Measurements from ENCODE around the gene PIP5KL1. TPM values are rescaled to one million over a fixed set of nuclear protein-coding genes. Genes with fewer than 3 reads are reported as not detected.
A peak's percentile ranks its signal among the peaks of the same experiment; 100 is the strongest.

The PIP5KL1 gene
- total RNA-seq, 1 donor from 2014 or later = not detected

DNA sequence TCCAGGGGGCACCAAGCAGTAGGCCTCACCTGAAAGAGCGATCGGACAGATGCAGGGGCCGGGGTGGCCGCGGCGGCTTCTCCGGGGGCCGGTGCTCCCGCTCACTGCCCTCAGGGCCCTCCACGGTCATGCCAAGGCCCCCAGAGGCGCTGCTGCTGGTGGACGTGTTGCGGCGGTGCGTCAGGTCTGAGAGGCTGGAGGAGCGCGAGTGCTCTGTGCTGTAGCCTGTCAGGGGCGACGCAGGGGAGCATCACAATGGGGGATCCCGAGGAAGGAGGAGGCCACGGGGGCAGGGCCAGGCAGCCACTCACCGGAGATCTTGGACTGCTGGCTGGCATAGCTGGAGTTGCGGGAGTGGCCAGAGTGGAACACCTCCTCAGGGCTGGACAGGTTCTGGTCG, 14.8 kb upstream of the PIP5KL1 start:
- Histone ChIP-seq H3K4me1 (peaks cover 0 to 4% of the 10 kb centered on the region in 2 donors), H3K27me3 (no peaks in the 10 kb centered on the region), H3K36me3 (peaks cover 15 to 25% of the 10 kb centered on the region in 2 donors), H3K27ac (no peak overlapping the region), H3K9me3 (no peaks in the 10 kb centered on the region), H3K4me3 (no peak overlapping the region)
- intact Hi-C loops (cut with DNase I) = loop anchor here (2.0 kb wide), 1 partner anchor 171 kb away; no protein-coding TSS in a partner anchor
- TF ChIP-seq, protein P1, sequence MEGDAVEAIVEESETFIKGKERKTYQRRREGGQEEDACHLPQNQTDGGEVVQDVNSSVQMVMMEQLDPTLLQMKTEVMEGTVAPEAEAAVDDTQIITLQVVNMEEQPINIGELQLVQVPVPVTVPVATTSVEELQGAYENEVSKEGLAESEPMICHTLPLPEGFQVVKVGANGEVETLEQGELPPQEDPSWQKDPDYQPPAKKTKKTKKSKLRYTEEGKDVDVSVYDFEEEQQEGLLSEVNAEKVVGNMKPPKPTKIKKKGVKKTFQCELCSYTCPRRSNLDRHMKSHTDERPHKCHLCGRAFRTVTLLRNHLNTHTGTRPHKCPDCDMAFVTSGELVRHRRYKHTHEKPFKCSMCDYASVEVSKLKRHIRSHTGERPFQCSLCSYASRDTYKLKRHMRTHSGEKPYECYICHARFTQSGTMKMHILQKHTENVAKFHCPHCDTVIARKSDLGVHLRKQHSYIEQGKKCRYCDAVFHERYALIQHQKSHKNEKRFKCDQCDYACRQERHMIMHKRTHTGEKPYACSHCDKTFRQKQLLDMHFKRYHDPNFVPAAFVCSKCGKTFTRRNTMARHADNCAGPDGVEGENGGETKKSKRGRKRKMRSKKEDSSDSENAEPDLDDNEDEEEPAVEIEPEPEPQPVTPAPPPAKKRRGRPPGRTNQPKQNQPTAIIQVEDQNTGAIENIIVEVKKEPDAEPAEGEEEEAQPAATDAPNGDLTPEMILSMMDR (IDR thresholded peaks at IDR 0.05) = no peak
- no peak for DNase-seq (ENCODE audit: low spot score in 2 of 2)

DNA sequence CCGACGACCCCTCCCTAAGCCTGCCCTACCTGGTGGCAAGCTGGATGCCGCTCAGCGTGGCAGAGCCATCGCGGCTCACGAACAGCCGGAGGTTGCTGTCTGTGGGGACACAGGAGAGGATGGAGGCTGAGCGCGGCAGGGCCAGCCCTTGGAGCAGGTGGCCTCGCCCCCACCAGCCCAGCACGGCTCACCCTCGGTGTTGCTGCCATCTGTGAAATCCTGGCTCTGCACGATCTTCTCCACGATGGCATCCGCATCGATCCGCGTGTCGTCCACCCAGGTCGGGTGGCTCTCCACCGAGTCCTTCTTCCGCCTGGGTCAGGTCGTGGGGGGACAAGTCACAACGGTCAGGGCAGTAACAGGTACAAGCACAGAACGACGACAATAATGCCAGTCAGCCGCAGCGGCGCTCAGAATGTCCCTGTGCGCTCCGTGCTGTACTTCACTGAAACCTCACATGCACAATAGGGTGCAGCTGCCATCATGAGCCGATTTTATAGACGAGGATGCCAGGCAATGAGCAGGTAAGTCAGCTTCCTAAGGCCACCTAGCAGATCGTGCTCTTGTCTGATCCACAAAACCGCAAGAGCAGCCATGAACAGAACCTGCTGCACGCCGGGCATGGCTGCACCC, 14.1 kb upstream of the PIP5KL1 start:
- Histone ChIP-seq H3K36me3 (peaks cover 15 to 25% of the 10 kb centered on the region in 2 donors), H3K9me3 (no peaks in the 10 kb centered on the region), H3K4me1 (peaks cover 0 to 4% of the 10 kb centered on the region in 2 donors), H3K4me3 (no peak overlapping the region), H3K27me3 (no peaks in the 10 kb centered on the region), H3K27ac (no peak overlapping the region)
- TF ChIP-seq, protein P1 (IDR thresholded peaks at IDR 0.05) = no peak
- intact Hi-C loops (cut with DNase I) = loop anchor here (2.0 kb wide), 1 partner anchor 172 kb away; no protein-coding TSS in a partner anchor
- no peak for DNase-seq (ENCODE audit: low spot score in 2 of 2)

DNA sequence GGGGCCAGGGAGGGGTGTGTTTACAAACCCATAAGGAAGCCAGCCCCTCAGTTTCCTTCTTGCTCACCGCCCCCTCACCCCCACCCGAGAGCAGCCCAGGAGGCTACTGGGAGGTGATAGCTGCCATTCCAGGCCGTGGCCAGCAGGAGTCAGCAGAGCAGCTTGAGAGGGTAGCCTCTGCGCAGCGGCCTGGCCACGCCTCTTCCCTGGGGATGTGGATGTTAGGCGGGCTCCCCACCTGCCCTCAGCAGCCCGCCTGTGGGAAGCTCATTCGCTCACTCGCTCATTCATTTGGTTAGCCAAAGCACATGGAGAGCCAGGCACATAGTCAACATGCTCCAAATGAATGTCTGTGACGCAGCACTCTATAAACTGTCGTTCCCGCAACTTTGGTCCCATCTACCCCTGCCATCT, 13.2 kb upstream of the PIP5KL1 start:
- Histone ChIP-seq H3K27me3 (no peaks in the 10 kb centered on the region), H3K9me3 (no peaks in the 10 kb centered on the region), H3K27ac (no peak overlapping the region), H3K4me1 (peaks cover 0 to 4% of the 10 kb centered on the region in 2 donors), H3K36me3 (peaks cover 15 to 25% of the 10 kb centered on the region in 2 donors), H3K4me3 (no peak overlapping the region)
- peak in 1 of 2 donors; percentile 90 for DNase-seq (ENCODE audit: low spot score in 2 of 2)
- TF ChIP-seq, protein P1 (IDR thresholded peaks at IDR 0.05) = peak; percentile 91 to 97 (median 96)
- intact Hi-C loops (cut with DNase I) = loop anchor here (1.0 to 2.0 kb wide), 4 partner anchors 19 to 173 kb away; partner anchors contain the start of gene EEIG1

DNA sequence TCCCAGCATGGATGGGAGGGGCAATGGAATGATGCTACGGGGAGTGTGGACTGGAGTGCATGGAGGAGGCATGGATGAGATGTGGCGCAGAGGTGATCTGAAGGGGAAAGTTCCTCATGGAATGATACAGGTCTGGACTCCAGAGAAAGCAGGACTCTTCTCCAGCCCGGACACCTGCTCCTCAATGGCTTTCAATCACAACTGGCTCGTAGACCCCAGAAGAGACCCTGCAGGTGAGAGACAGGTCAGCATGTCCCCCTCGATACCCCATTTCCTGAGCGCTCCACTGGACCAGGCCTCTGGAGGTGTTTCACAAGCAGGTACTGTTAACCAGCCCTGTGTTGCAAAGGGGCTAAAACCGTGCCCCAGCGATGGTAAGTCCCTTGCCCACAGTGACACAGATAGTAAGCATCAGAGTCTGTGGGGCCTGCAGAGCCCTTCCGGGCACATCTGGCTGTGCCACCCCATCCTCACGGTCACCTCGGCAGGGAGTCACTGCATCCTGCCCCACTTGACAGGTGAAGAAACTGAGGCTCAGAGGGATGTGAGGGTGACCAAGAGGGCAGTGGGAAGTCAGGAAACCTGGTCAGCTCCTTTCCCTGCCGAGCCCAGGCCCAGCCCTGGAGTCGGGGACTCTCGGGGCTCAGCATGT, 12.6 kb upstream of the PIP5KL1 start:
- TF ChIP-seq, protein P1 (IDR thresholded peaks at IDR 0.05) = no peak
- H3K9me3 ChIP-seq = no peaks in the 10 kb centered on the region
- DNase-seq (ENCODE audit: low spot score in 2 of 2) = no peak
- no peak overlapping the region for H3K4me3 ChIP-seq
- no peak overlapping the region for H3K27ac ChIP-seq
- intact Hi-C loops (cut with DNase I) = loop anchor here (1.0 to 2.0 kb wide), 3 partner anchors 20 to 92 kb away; partner anchors contain the start of gene EEIG1
- peaks cover 3 to 4% of the 10 kb centered on the region in 2 donors for H3K4me1 ChIP-seq
- peaks cover 15 to 25% of the 10 kb centered on the region in 2 donors for H3K36me3 ChIP-seq
- no peaks in the 10 kb centered on the region for H3K27me3 ChIP-seq

DNA sequence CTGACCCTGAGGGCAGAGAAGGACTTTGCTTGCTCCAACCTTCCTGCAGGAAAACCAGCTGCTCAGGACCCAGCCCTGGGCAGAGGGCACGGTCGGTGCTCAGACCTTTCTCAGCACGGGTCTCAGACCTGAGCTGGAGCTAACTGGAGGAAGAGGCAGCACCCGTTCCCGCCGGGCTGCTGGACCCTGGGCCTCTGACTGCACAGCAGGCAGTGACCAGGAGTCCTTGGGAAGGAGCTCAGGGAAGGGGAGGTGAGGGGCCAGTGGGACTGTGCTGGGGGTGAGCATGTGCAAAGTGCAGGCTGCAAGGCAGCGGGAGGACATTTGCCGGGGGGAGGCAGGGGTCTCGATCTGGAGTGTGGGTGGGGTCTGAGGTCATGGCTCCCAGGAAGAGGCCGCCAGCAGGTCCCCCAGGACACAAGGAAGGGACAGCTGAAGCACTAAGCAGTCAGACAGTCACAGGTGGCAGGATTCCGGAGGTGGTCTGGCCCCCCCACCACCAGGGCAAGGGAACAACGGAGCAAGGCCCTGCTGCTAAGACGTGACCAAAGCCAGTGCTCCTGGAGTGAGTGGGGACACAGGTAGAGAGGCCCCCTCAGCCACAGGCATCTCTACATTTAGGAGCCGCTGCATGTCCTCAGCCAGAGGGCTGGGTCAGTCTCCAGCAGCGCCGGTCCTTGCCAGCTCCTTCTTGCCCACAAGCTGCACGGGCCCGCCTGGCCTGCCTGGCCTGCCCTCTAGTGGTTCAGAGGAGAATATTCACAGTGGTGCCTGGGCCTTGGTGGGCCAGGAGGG, 11.8 kb upstream of the PIP5KL1 start:
- H3K4me1 ChIP-seq = peaks cover 4 to 5% of the 10 kb centered on the region in 2 donors
- TF ChIP-seq, protein P1 (IDR thresholded peaks at IDR 0.05) = peak; percentile 86 to 91 (median 87)
- no peaks in the 10 kb centered on the region for H3K27me3 ChIP-seq
- DNase-seq (ENCODE audit: low spot score in 2 of 2) = peak in 1 of 2 donors; percentile 82
- intact Hi-C loops (cut with DNase I) = loop anchor here (1.0 to 2.0 kb wide), 3 partner anchors 20 to 93 kb away; partner anchors contain the start of gene EEIG1
- peaks cover 12 to 25% of the 10 kb centered on the region in 2 donors for H3K36me3 ChIP-seq
- H3K4me3 ChIP-seq = no peak overlapping the region
- H3K27ac ChIP-seq = no peak overlapping the region
- H3K9me3 ChIP-seq = no peaks in the 10 kb centered on the region
